GM21528 (cell line): ENCODE data around the gene DSTYK.
"Not testable (repeated sequence)": the region's sequence is repeated elsewhere in the genome, so short reads cannot be mapped to it uniquely, and the experiment has no call there.

ENCODE experiments used
- ATAC-seq: cut with Tn5 transposase; IDR thresholded peaks from one replicate; pipeline ENCODE4 v1.9.1; 2021; ENCODE audit warnings: mild to moderate bottlenecking, moderate library complexity; ENCODE audit not compliant: unreplicated experiment, low FRiP score

The DSTYK gene

DNA sequence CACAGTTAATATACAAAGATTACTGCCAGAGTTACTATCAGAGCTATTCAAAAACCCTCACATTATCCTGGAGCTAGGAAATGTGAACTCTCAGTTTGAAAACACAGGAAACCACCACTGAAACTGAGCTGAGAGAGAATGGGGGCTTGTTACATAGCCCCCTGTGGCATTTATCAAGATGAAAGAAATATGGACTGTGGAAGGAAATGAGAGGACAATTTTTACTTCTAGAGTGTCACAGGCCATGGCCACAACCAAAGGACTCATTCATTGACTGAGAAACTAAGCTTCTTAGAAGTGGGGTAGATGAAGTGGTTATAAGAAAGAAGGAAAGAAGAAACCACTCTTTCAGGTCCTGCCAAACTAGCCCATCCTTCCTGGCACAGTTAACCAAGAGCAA, 25.3 kb downstream of the DSTYK start:
- ATAC-seq = no peak

DNA sequence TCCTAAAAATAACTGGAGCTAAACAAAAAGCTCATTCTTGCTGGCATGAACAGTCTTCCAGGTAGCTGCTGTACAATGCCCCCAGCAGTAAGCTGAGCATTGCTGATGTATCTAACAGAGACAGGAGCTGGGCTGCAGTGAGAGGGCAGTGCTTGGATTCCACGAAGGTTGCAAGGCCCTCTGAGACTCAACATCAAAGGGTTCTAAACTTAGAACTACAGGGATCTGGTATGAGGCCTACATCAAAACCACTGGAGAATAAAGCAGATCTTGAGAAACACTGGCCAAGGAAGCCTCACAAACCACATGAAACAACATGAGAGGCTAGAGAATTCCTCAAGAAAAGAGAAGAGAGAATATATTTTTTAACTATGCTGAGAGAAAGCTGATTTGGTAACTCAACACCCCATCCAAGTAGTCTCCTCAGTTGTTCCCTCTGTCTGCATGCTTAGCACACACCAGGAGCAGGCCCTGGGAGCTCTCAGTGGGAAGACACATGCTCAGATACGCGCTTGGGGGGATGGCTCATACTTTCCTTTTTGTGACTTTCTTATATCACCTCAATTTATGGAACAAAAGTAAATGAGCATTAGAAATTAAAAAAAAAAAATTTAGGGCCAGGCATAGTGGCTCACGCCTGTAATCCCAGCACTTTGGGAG, 27.7 kb downstream of the DSTYK start:
- no peak for ATAC-seq

DNA sequence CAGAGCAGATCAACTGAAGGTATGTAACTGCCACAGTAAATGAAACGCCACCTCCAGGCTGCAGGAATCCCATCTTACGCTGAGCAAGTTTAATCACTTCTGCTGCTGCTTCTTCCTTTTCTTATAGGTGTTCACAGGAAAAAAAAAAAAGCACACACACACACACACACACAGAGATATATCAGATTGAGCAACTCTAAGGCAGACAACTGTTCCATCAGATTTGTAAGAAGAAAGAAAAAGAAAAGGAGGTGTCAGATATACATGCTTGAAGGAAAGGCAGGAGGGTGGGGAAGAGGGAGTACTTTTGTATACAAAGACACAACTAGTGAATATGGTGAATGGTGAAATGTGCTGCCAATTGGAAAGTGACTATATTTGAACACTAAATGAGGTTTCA, 28.6 kb downstream of the DSTYK start:
- ATAC-seq = no peak

DNA sequence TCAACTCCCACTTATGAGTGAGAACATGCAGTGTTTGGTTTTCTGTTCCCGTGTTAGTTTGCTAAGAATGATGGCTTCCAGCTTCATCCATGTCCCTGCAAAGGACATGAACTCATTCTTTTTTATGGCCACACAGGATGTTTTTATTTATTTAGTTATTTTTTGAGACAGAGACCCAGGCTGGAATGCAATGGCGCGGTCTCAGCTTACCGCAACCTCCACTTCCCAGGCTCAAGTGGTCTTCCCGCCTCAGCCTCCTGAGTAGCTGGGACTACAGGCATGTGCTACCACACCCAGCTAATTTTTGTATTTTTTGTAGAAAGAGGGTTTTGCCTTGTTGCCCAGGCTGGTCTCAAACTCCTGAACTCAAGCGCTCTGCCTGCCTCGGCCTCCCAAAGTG, 31.2 kb downstream of the DSTYK start:
- not testable (repeated sequence) for ATAC-seq

DNA sequence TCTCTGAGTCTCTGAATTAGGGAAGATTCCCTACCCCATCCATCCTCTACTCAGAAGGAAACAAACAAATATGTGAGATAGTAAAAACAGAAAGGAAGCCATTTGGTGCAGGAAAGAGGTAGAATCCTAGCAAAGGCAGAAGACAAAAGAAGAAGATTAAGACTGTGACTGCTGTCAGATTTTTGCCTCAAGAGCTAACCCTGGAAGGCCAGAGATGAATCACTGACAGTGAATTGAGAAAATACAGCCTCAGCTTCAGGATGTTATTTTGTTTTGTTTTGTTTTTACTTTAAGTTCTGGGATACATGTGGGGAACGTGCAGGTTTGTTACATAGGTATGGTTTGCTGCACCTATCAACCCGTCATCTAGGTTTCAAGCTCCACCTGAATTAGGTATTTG, 31.7 kb downstream of the DSTYK start:
- no peak for ATAC-seq

DNA sequence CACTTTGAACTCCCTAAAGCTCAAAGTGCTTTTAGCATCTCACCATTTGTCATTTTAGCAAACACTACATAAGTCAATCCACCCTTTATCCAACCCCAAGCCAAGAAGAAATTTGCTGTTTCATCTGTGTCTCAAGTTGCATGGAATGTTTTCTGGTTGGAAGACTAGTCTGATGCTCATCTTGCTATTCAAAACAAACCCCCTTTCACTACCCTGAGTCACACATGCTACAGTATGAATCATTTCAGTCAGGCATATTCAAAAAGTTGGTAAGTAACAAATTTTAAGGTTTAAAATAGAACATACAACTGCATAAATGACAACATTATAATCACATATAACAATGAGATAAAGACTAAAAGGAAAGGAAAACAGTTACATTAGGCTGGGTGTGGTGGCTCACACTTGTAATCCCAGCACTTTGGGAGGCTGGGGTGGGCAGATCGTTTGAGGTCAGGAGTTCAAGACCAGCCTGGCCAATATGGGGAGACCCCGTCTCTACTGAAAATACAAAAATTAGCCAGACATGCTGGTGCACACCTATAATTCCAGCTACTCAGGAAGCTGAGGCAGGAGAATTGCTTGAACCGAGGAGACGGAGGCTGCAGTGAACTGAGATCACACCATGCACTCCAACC, 38.7 kb downstream of the DSTYK start:
- no peak for ATAC-seq

DNA sequence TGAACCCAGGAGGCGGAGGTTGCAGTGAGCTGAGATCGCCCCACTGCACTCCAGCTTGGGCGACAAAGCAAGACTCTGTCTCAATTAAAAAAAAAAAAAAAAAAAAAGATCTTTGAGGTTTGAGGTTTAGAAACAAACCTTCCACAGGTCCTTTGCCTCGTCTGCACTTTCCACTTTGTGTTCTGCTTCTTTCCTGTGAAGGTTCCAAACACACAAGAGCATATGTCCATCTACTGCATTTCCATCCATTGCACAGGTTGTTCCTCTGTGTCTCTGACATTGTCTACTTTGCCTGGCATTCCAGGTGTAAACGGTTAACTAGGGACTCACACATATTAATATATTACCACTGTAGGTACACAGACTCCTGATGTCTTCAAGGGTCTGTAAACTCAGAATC, 40.1 kb downstream of the DSTYK start:
- ATAC-seq = no peak

DNA sequence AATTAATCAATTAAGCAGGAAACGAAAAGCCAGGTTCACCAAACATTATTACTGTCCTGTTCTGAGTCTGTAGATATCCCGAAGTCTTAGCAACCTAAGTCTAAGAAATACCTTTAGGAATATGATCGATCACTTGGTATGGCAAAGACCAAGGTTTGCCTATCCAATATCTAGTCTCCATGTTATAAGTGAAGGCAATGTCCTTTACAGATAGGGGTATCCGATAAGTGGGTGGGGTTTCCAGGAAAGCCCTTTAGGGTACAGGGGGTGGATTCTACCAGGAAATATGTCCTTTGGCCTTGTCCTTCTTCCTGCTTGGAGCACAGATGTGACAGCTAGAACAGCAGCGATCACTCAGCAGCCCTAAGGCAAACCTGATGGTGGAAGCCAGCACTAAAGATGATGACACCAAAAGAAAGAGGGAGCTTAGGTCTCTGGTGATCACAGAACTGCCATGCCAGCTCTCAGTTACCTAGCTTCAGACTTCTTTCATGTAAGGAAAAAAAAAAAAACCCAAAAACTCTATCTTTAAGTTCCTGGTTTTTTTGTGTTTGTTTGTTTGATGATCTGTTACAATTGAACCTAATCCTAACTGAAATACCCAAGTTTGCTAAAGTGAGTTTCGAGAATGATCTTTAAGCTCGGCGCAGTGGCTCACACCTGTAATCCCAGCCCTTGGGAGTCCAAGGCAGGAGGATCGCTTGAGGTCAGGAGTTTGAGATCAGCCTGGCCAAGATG, 40.8 kb downstream of the DSTYK start:
- no peak for ATAC-seq

DNA sequence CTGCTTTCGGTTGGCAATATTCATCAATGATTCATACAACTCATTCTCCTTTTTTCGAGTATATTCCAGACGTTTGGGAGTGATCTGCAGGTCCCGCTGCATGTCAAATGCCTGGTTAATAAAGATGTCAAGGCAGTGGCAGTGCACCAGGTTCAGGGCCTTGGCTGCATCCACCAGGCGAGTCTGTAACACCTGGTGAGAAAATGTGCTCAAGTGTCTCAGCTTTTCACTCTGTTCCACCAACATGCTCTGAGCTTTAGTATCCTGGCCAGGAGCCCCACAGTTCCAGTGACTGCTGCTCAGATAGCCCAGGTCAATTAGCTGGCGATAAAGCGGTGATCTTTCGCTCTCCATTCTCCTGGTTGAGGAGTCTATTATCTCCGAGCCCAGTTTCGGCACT, 42.3 kb downstream of the DSTYK start:
- ATAC-seq = no peak

DNA sequence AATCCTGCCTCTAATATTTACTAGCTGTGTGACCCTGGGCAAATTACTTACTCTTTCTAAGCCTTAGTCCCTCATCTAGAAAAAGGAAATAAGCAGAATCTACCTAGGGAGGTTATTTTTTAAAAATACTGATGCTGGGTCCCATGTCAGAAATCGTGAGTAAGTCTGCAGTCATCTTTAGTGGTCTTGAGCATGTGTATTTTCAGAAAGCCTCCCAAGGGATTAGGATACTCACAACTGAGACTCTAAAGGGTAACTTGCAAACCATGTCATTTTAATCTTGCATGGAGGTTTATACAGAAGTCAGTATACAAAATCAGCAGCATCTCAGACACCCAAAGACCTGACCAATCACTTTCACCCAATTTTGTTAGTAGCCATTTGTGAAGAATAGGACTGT, 43.2 kb downstream of the DSTYK start:
- ATAC-seq = no peak

DNA sequence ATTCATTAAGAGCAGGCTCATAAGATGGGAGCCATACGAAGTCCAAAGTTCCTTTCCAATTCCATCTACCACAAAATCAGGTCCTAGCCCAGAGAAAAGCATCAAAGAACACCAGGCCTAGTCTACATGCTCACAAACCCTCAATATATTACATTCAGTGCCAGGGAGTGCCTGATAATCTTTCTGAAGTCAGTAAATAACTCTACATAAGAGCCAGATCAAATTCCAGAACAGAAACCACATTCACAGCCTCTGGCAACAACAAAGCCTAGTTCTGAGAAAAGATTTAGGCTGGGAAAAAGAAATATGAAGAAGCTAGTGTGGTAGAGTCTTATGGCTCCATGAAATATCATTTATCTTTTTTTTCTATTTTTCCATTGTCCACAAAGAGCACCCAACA, 49.2 kb downstream of the DSTYK start:
- no peak for ATAC-seq

DNA sequence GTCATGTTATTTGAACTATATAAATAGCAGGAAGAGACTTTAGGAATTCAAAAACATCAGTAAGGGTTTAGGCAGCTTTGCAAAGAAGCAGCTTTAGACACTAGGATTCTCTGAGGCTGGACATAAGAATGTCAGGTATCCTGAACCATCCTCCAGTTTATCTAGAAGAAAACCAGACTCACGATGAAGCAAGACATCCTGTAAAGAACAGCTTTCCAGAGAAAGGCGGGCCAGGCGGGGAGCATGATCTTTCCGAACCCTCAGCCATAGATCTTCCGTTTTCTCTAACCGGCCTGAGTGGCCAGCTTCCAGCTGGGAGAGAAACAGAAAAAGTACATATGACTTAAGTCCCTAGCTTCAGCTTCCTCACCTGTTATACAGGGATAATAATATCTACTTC, 50.4 kb downstream of the DSTYK start:
- no peak for ATAC-seq

DNA sequence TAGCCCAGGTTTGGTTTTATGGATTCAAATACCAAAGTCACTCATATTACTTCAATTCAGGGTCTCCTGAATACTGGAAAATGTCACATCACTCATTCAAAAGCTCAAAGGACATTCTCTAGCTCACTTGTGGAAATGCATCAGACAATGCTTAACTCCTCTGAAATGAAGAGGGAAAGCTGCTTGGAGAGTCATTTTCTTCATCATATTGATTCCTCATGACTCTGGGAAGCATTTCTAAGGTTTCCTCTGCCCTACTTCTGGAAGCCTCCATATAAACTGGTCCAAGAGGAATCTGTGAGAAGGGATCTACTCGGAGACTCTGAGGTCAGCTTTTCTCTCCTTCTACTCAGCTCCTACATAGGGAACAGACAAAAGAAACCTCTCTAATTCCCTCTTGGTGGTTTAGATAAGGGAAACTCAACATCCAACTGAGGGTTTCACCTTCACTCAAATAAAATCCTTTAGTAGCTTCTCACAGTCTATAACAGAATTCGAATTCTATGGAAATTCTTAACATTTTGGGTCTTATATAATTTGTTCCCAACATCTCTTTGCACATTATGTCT, 53.4 kb downstream of the DSTYK start:
- ATAC-seq = no peak

DNA sequence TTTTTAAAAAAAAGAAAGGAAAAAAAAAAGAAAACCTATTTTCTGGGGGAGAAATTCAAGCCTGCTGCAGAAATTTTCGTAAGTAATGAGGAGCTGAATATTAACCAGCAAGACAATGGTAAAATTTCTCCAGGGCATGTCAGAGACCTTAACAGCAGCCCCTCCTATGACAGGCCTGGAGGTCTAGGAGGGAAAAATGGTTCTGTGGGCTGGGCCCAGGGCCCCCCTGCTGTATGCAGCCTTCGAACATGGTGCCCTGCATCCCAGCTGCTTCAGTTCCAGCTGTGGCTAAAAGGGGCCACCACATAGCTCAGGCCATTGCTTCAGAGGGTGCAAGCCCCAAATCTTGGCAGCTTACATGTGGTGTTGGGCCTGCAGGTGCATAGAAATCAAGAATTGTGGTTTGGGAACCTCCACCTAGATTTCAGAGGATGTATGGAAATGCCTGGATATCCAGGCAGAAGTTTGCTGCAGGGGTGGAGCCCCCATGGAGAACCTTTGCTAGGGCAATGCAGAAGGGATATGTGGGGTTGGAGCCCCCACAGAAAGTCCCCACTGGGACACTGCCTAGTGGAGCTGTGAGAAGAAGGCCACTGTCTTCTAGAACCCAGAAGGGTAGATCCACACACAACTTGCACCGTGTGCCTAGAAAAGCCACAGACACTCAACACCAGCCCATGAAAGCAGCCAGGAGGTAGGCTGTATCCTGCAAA, 55.7 kb downstream of the DSTYK start:
- not testable (repeated sequence) for ATAC-seq

DNA sequence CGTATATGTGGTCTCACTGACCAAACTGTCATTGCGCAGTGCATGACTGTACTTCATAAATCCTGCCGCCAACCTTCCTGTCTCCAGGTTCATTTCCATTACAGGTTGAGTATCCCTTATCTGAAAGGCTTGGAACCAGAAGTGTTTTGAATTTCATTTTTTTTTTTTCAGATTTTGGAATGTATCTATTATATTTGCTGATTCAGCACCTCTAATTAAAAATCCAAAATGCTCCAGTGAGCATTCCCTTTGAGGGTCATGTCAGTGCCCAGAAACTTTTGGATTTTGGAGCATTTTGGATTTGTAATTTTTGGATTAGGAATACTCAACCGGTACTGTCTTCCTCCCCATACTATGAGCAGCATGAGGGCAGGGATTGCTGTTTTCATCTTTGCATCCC, 59.0 kb downstream of the DSTYK start:
- ATAC-seq = no peak

DNA sequence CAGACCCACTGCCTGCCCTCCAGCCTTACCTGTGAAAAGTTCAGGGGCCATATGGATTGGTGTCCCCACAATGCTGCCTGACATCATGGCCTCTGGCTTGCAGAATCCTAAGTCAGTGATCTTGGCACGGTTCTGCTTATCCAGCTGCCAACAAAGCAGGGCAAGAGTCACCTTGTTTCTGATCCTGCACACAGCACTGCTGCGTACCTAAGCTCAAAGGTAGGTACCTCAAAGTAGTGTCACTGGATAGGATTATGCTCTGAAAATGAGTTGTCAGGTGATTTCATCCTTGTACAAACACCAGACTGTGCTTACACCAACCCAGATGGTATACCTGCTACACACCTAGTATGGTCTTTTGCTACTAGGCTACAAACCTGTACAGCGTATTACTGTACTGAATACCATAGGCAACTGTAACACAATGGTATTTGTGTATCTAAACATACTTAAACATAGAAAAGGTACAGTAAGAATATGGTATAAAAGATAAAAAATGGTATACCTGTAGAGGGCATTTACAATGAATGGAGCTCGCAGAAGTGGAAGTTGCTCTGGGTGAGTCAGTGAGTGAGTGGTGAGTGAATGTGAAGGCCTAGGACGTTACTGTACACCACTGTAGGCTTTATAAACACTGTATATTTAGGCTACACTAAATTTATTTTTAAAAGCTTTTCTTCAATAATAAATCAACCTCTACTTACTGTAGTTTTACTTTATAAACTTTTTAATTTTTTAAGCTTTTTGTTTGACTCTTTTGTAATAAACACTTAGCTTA, 60.7 kb downstream of the DSTYK start:
- no peak for ATAC-seq

DNA sequence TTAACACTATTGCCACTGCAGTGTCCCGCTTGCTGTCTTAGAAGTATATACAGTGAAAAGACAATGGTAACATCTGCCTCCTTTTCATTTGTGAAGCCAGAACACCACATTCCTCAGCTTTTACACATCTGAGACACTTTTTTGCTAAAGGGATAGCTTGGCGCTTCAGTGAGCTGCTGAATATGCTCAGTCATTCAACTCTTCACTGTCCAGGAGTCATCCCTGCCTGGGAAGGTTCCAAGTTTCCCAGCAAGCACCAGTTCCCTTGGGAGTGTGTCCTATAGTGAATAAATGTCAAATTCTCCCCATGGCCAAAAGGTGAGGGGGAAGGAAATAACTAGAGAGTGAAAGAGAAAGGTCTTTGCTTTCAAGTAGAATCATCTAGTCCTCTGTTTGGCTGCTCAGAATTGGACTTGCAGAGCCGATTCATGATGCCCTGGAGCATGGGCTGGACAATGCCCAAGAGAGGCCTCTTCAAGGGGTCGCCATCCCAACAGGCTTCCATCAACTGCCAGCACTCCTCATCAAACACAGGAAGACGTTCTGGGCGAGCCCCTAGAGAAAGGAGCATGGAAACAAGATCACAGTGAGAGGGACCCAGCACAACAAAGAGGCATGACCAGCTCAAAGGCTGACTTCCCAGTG, 64.2 kb downstream of the DSTYK start:
- ATAC-seq = no peak

DNA sequence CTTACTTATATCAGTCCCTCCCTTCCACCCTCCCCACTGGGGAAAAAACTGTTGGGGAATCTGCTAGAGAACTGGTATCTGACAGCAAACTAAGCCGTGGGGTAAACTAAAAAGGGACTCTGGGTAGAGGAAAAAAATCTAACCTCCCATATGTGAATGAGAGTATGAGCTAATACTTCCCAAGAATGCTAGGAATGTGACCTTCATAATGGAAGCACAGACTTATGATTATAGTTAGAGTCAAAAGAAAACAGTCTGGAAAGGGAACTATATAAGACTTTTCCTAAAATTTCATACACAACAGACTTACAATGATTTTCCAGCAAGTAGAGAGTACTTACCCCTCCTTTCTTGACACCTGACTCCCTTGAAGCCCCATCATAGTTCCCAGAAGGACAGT, 66.8 kb downstream of the DSTYK start:
- ATAC-seq = no peak

DNA sequence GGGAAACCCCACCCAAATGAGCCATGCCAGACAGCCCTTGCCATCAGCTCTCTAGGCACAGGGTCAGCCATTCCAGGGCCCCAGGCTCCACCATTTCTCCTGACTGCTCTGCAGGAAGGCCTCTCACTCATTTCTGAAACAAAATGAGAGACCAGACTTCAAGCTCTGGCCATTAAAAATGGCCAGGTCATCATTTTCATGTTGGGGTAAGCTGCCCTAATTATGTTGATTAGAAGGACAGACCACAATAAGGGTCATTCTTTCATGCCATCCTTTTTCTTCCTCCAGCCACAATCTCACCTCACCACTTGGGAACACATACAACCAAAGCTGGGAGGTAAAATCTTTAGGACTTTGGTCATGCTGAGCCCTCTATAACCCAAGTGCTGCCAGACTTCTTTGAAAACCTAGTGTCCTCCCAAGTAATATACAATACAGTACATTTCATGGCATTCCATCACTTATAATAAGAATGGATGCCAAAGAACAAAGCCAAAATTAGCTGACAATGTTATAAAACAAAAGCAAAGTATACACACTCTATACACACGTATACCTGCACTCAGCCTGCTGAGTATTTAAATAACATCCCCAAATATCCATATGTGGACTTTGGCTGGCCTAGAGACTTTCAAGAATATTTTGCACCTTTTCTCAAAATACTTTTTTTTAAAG, 67.3 kb downstream of the DSTYK start:
- ATAC-seq = no peak
